Mononuclear cell (primary cell): ENCODE data around the gene AUTS2. TPM values are rescaled to one million over a fixed set of nuclear protein-coding genes. Genes with fewer than 3 reads are reported as not detected.

ENCODE experiments used
- H3K27me3 ChIP-seq: 2 replicates; pipeline ENCODE4 v1.6.0; 2011; ENCODE audit warnings: low read length, control low read depth; ENCODE audit not compliant: insufficient read depth
- H3K4me1 ChIP-seq: 2 replicates; pipeline ENCODE4 v1.5.1; 2011; ENCODE audit warnings: mild to moderate bottlenecking, low read length, control low read depth; ENCODE audit not compliant: insufficient read depth
- H3K4me3 ChIP-seq: 2 replicates; pipeline ENCODE4 v1.5.1; 2011; ENCODE audit warnings: mild to moderate bottlenecking, low read length, moderate library complexity
- H3K9me3 ChIP-seq: 2 replicates; pipeline ENCODE4 v1.5.1; 2011; ENCODE audit warnings: low read depth, mild to moderate bottlenecking, control low read depth, low read length
- total RNA-seq: library from RNA; depleted of rRNA; stranded (reverse); fragments of >200 nt; gene quantifications from one replicate; pipeline ENCODE4 v1.2.3, GENCODE V29; 2012

Gene AUTS2
- total RNA-seq, 1 donor: 16.5 TPM

- Histone ChIP-seq H3K27me3 (no peaks in the 10 kb centered on the region), H3K9me3 (no peaks in the 10 kb centered on the region), H3K4me3 (no peak overlapping the region), H3K4me1 (no peaks in the 10 kb centered on the region)
Observed at GRCh38 chr7:69811476-69812308, 213.4 kb downstream of the AUTS2 start.

GRCh38 chr7:69812756-69813155 is 214.5 kb downstream of the AUTS2 start:
- Histone ChIP-seq H3K4me1 (no peaks in the 10 kb centered on the region), H3K27me3 (no peaks in the 10 kb centered on the region), H3K4me3 (no peak overlapping the region), H3K9me3 (no peaks in the 10 kb centered on the region)

GRCh38 chr7:69813637-69814240 is 215.5 kb downstream of the AUTS2 start:
- Histone ChIP-seq H3K4me3 (no peak overlapping the region), H3K27me3 (no peaks in the 10 kb centered on the region)

GRCh38 chr7:69814421-69814962 is 216.2 kb downstream of the AUTS2 start:
- no peak overlapping the region for H3K4me3 ChIP-seq
- H3K4me1 ChIP-seq: no peaks in the 10 kb centered on the region
- no peaks in the 10 kb centered on the region for H3K27me3 ChIP-seq
- H3K9me3 ChIP-seq: no peaks in the 10 kb centered on the region

More at GRCh38 chr7:69813637-69814240, 215.5 kb downstream of the AUTS2 start:
- no peaks in the 10 kb centered on the region for H3K4me1 ChIP-seq
- H3K9me3 ChIP-seq: no peaks in the 10 kb centered on the region

- no peaks in the 10 kb centered on the region for H3K4me1 ChIP-seq
- H3K9me3 ChIP-seq: no peaks in the 10 kb centered on the region
- H3K4me3 ChIP-seq: no peak overlapping the region
- H3K27me3 ChIP-seq: no peaks in the 10 kb centered on the region
Observed at GRCh38 chr7:69816501-69816900, 218.2 kb downstream of the AUTS2 start.

GRCh38 chr7:69817121-69817520 is 218.8 kb downstream of the AUTS2 start:
- Histone ChIP-seq H3K4me1 (no peaks in the 10 kb centered on the region), H3K4me3 (no peak overlapping the region), H3K27me3 (no peaks in the 10 kb centered on the region), H3K9me3 (no peaks in the 10 kb centered on the region)

GRCh38 chr7:69817841-69818635 is 219.8 kb downstream of the AUTS2 start:
- Histone ChIP-seq H3K4me3 (no peak overlapping the region), H3K27me3 (no peaks in the 10 kb centered on the region), H3K9me3 (no peaks in the 10 kb centered on the region), H3K4me1 (peaks cover 2% of the 10 kb centered on the region)

- H3K4me3 ChIP-seq: no peak overlapping the region
- H3K9me3 ChIP-seq: no peaks in the 10 kb centered on the region
- peaks cover 5% of the 10 kb centered on the region for H3K4me1 ChIP-seq
- no peaks in the 10 kb centered on the region for H3K27me3 ChIP-seq
Observed at GRCh38 chr7:69818636-69819332, 220.5 kb downstream of the AUTS2 start.

GRCh38 chr7:69819333-69819705 is 221.0 kb downstream of the AUTS2 start:
- Histone ChIP-seq H3K27me3 (no peaks in the 10 kb centered on the region), H3K9me3 (no peaks in the 10 kb centered on the region)

GRCh38 chr7:69820479-69821192 is 222.4 kb downstream of the AUTS2 start:
- Histone ChIP-seq H3K4me3 (no peak overlapping the region), H3K27me3 (no peaks in the 10 kb centered on the region), H3K9me3 (no peaks in the 10 kb centered on the region), H3K4me1 (peaks cover 17% of the 10 kb centered on the region)

More at GRCh38 chr7:69819333-69819705, 221.0 kb downstream of the AUTS2 start:
- peaks cover 5% of the 10 kb centered on the region for H3K4me1 ChIP-seq
- H3K4me3 ChIP-seq: no peak overlapping the region

- no peaks in the 10 kb centered on the region for H3K27me3 ChIP-seq
- no peaks in the 10 kb centered on the region for H3K9me3 ChIP-seq
- H3K4me3 ChIP-seq: no peak overlapping the region
- H3K4me1 ChIP-seq: peaks cover 25% of the 10 kb centered on the region
Observed at GRCh38 chr7:69822386-69822785, 224.1 kb downstream of the AUTS2 start.

GRCh38 chr7:69823151-69823744 is 225.0 kb downstream of the AUTS2 start:
- peaks cover 34% of the 10 kb centered on the region for H3K4me1 ChIP-seq
- H3K27me3 ChIP-seq: no peaks in the 10 kb centered on the region
- no peaks in the 10 kb centered on the region for H3K9me3 ChIP-seq
- H3K4me3 ChIP-seq: no peak overlapping the region

- peaks cover 35% of the 10 kb centered on the region for H3K4me1 ChIP-seq
- no peaks in the 10 kb centered on the region for H3K9me3 ChIP-seq
- no peaks in the 10 kb centered on the region for H3K27me3 ChIP-seq
- peak overlapping the region; percentile 47 for H3K4me3 ChIP-seq
Observed at GRCh38 chr7:69825113-69825972, 227.1 kb downstream of the AUTS2 start.
